B cell (primary cell): Measurements from ENCODE around the gene PHF11.

Source experiments
- CTCF ChIP-seq: fragments of 200-600 bp; IDR thresholded peaks from one replicate; pipeline ENCODE4 v1.8.0; 2022; ENCODE audit warnings: antibody characterized with exemption, mild to moderate bottlenecking
- EZH2 ChIP-seq: IDR thresholded peaks from 2 replicates; pipeline ENCODE4 v1.6.1; 2012; ENCODE audit warnings: borderline replicate concordance, low read depth, mild to moderate bottlenecking, moderate library complexity, low read length; ENCODE audit not compliant: insufficient read depth, poor library complexity, severe bottlenecking

- no peak for TF ChIP-seq CTCF
- TF ChIP-seq EZH2: no peak
Measured at GRCh38 chr13:49454388-49455006, 41.3 kb upstream of the PHF11 start.
